Neuronal stem cell (in vitro differentiated cells): ENCODE measurements around the gene USP31.
A peak's percentile ranks its signal among the peaks of the same experiment; 100 is the strongest.

Source experiments
- DNase-seq: peaks from one replicate; pipeline ENCODE4 v3.0.0-alpha.2; 2013; ENCODE audit warnings: low spot score
- H2AFZ ChIP-seq: one replicate; pipeline ENCODE4 v1.6.1; 2013; ENCODE audit warnings: mild to moderate bottlenecking, low read length, inconsistent platforms
- H2AK5ac ChIP-seq: 2 replicates; pipeline ENCODE4 v1.6.1; 2013; ENCODE audit warnings: low read depth, mild to moderate bottlenecking, inconsistent platforms, low read length, moderate library complexity, mixed read lengths
- H2BK120ac ChIP-seq: 2 replicates; pipeline ENCODE4 v1.6.1; 2013; ENCODE audit warnings: low read depth, mild to moderate bottlenecking, inconsistent platforms, low read length, moderate library complexity, mixed read lengths
- H2BK12ac ChIP-seq: one replicate; pipeline ENCODE4 v1.6.1; 2013; ENCODE audit warnings: low read length, inconsistent platforms
- H2BK15ac ChIP-seq: 2 replicates; pipeline ENCODE4 v1.6.1; 2013; ENCODE audit warnings: mild to moderate bottlenecking, low read length, inconsistent platforms, mixed read lengths
- H2BK5ac ChIP-seq: one replicate; pipeline ENCODE4 v1.6.1; 2013; ENCODE audit warnings: inconsistent platforms, mild to moderate bottlenecking, low read length, moderate library complexity
- H3K14ac ChIP-seq: one replicate; pipeline ENCODE4 v1.6.1; 2013; ENCODE audit warnings: low read length, inconsistent platforms
- H3K18ac ChIP-seq: 2 replicates; pipeline ENCODE4 v1.6.1; 2013; ENCODE audit warnings: low read length, inconsistent platforms
- H3K23ac ChIP-seq: 2 replicates; pipeline ENCODE4 v1.6.1; 2013; ENCODE audit warnings: low read depth, mild to moderate bottlenecking, mixed read lengths, low read length, inconsistent platforms; ENCODE audit not compliant: poor library complexity
- H3K27ac ChIP-seq: replicated peaks from 3 replicates; pipeline ENCODE4 v1.5.1; 2013; ENCODE audit warnings: low read length, inconsistent platforms
- H3K27me3 ChIP-seq, 3 experiments: 2 replicates each; pipeline ENCODE4 v1.6.1; 2013; ENCODE audit warnings: low read length in 3 of 3, mild to moderate bottlenecking in 2 of 3, inconsistent platforms in 1 of 3, low read depth in 1 of 3, mixed read lengths in 1 of 3, moderate library complexity in 1 of 3; ENCODE audit not compliant: control insufficient read depth in 3 of 3, insufficient read depth in 3 of 3
- H3K36me3 ChIP-seq, 2 donors: replicated peaks in 1 of 2; 2 replicates each; pipeline ENCODE4 v1.6.1; 2013; ENCODE audit warnings: low read length in 2 of 2; ENCODE audit not compliant: control insufficient read depth in 2 of 2, insufficient read depth in 2 of 2
- H3K4ac ChIP-seq: 2 replicates; pipeline ENCODE4 v1.6.1; 2013; ENCODE audit warnings: inconsistent platforms, mild to moderate bottlenecking, low read length, moderate library complexity
- H3K4me1 ChIP-seq, 2 donors: 1 replicate in 1 of 2; 2 replicates in 1 of 2; pipeline ENCODE4 v1.6.1; 2013; ENCODE audit warnings: low read length in 2 of 2, low read depth in 1 of 2; ENCODE audit not compliant: control insufficient read depth in 2 of 2, insufficient read depth in 1 of 2
- H3K4me2 ChIP-seq: one replicate; pipeline ENCODE4 v1.6.1; 2013; ENCODE audit warnings: mild to moderate bottlenecking, low read length, inconsistent platforms; ENCODE audit not compliant: insufficient read depth, poor library complexity, severe bottlenecking
- H3K4me3 ChIP-seq, 2 donors: 2 replicates each; pipeline ENCODE4 v1.5.1; 2013; ENCODE audit warnings: low read length in 2 of 2, mild to moderate bottlenecking in 2 of 2, inconsistent platforms in 1 of 2, moderate library complexity in 1 of 2
- H3K79me1 ChIP-seq: one replicate; pipeline ENCODE4 v1.6.1; 2013; ENCODE audit warnings: low read depth, mild to moderate bottlenecking, inconsistent platforms, low read length, moderate library complexity
- H3K9ac ChIP-seq: one replicate; pipeline ENCODE4 v1.6.1; 2013; ENCODE audit warnings: mild to moderate bottlenecking, low read depth, low read length, inconsistent platforms; ENCODE audit not compliant: poor library complexity
- H3K9me3 ChIP-seq, 2 donors: replicated peaks in 1 of 2; 2 replicates each; pipeline versions ENCODE3 to v1.6.1; 2013; ENCODE audit warnings: low read length in 2 of 2, mild to moderate bottlenecking in 2 of 2, inconsistent platforms in 1 of 2, low read depth in 1 of 2, mixed read lengths in 1 of 2, moderate library complexity in 1 of 2; ENCODE audit not compliant: control insufficient read depth in 2 of 2, insufficient read depth in 1 of 2
- H4K8ac ChIP-seq: one replicate; pipeline ENCODE4 v1.6.1; 2013; ENCODE audit warnings: low read depth, mild to moderate bottlenecking, inconsistent platforms, low read length, moderate library complexity
- H4K91ac ChIP-seq: one replicate; pipeline ENCODE4 v1.6.1; 2013; ENCODE audit warnings: low read length, low read depth, mild to moderate bottlenecking, inconsistent platforms; ENCODE audit not compliant: poor library complexity
- WGBS, 2 donors: extraction: QIAGEN DNeasy Blood & Tissue Kit; methylation state at CpG; one replicate each; pipeline ENCODE4 v1.1.7; 2013; ENCODE audit warnings: missing lambda C conversion rate in 2 of 2, mixed read lengths in 1 of 2; ENCODE audit not compliant: insufficient read length in 2 of 2, insufficient replicate concordance in 1 of 2; ENCODE audit errors: extremely low coverage in 2 of 2; 5-methylcytosine and 5-hydroxymethylcytosine counted together

Gene USP31

GRCh38 chr16:23072084-23072599 lies 77.1 kb downstream of the USP31 start:
- Histone ChIP-seq H3K9me3 (no peaks in the 10 kb centered on the region), H3K18ac (no peak overlapping the region), H3K23ac (no peak overlapping the region), H2BK15ac (no peak overlapping the region), H3K14ac (no peak overlapping the region), H3K4ac (no peak overlapping the region), H2AK5ac (no peak overlapping the region), H3K27ac (no peak overlapping the region), H3K4me2 (no peak overlapping the region), H2AFZ (no peak overlapping the region), H4K91ac (no peak overlapping the region), H3K4me1 (peaks cover 0 to 1% of the 10 kb centered on the region in 2 donors), H2BK120ac (no peak overlapping the region), H3K4me3 (no peak overlapping the region), H3K36me3 (peaks cover 23 to 85% of the 10 kb centered on the region in 2 donors), H4K8ac (no peak overlapping the region), H3K27me3 (no peaks in the 10 kb centered on the region), H3K9ac (no peak overlapping the region), H2BK5ac (no peak overlapping the region), H2BK12ac (no peak overlapping the region), H3K79me1 (no peaks in the 10 kb centered on the region)
- WGBS, 2 donors = no CpG with 5 or more reads among the region's 13 CpGs
- DNase-seq = no peak

GRCh38 chr16:23071196-23072083 lies 77.8 kb downstream of the USP31 start:
- Histone ChIP-seq H2BK120ac (no peak overlapping the region), H3K27ac (no peak overlapping the region), H3K4me3 (no peak overlapping the region)

GRCh38 chr16:23069844-23070243 lies 79.4 kb downstream of the USP31 start:
- DNase-seq = no peak
- no peak overlapping the region for H2BK120ac ChIP-seq
- no peak overlapping the region for H3K23ac ChIP-seq
- H3K9me3 ChIP-seq = no peaks in the 10 kb centered on the region
- no peaks in the 10 kb centered on the region for H3K27me3 ChIP-seq
- H3K4me1 ChIP-seq = peaks cover 0 to 1% of the 10 kb centered on the region in 2 donors
- no peak overlapping the region for H3K9ac ChIP-seq
- no peak overlapping the region for H2AFZ ChIP-seq
- H3K4me2 ChIP-seq = no peak overlapping the region
- H3K36me3 ChIP-seq = peaks cover 25 to 79% of the 10 kb centered on the region in 2 donors
- H4K91ac ChIP-seq = no peak overlapping the region
- H2BK12ac ChIP-seq = no peak overlapping the region
- H3K18ac ChIP-seq = no peak overlapping the region
- no CpG with 5 or more reads among the region's 6 CpGs for WGBS, 2 donors
- H3K4ac ChIP-seq = no peak overlapping the region
- H4K8ac ChIP-seq = no peak overlapping the region
- no peak overlapping the region for H2BK15ac ChIP-seq
- H3K4me3 ChIP-seq = no peak overlapping the region
- no peak overlapping the region for H3K14ac ChIP-seq
- no peak overlapping the region for H3K27ac ChIP-seq
- no peak overlapping the region for H2AK5ac ChIP-seq
- H2BK5ac ChIP-seq = no peak overlapping the region
- no peaks in the 10 kb centered on the region for H3K79me1 ChIP-seq

More at GRCh38 chr16:23071196-23072083, 77.8 kb downstream of the USP31 start:
- WGBS, 2 donors = no CpG with 5 or more reads among the region's 8 CpGs
- Histone ChIP-seq H3K9me3 (no peaks in the 10 kb centered on the region), H2BK12ac (no peak overlapping the region), H2BK5ac (no peak overlapping the region), H2BK15ac (no peak overlapping the region), H3K14ac (no peak overlapping the region), H3K4me1 (peaks cover 0 to 1% of the 10 kb centered on the region in 2 donors), H3K4me2 (no peak overlapping the region), H3K18ac (no peak overlapping the region), H3K79me1 (no peaks in the 10 kb centered on the region), H3K36me3 (peaks cover 25 to 85% of the 10 kb centered on the region in 2 donors), H4K91ac (no peak overlapping the region), H3K23ac (no peak overlapping the region), H4K8ac (no peak overlapping the region), H3K27me3 (no peaks in the 10 kb centered on the region), H2AK5ac (no peak overlapping the region), H3K9ac (no peak overlapping the region), H2AFZ (no peak overlapping the region), H3K4ac (no peak overlapping the region)
- DNase-seq = no peak

- Histone ChIP-seq H3K79me1 (no peaks in the 10 kb centered on the region), H3K23ac (no peak overlapping the region), H3K14ac (no peak overlapping the region), H3K4ac (no peak overlapping the region), H3K18ac (no peak overlapping the region), H2BK120ac (no peak overlapping the region), H2BK15ac (no peak overlapping the region), H2BK12ac (no peak overlapping the region), H3K4me2 (no peak overlapping the region), H3K9ac (no peak overlapping the region), H2AK5ac (no peak overlapping the region), H3K4me1 (peaks cover 0 to 1% of the 10 kb centered on the region in 2 donors), H3K27me3 (no peaks in the 10 kb centered on the region), H4K8ac (peak overlapping the region; percentile 70), H3K4me3 (no peak overlapping the region), H3K27ac (no peak overlapping the region), H3K36me3 (peaks cover 24 to 68% of the 10 kb centered on the region in 2 donors), H2BK5ac (no peak overlapping the region), H4K91ac (no peak overlapping the region), H3K9me3 (no peaks in the 10 kb centered on the region), H2AFZ (no peak overlapping the region)
- WGBS, 2 donors = no CpG with 5 or more reads among the region's 20 CpGs
- no peak for DNase-seq
Measured at GRCh38 chr16:23068079-23068736, 81.0 kb downstream of the USP31 start.
